Measurements from ENCODE around the gene PCK2. TPM values are rescaled to one million over a fixed set of nuclear protein-coding genes. Genes with fewer than 3 reads are reported as not detected.

PCK2 gene
- total and polyA plus RNA-seq, 2 of the 13 experiments (the other 11 are each of a cell fraction or from before 2014, with no cell fraction given) = 129 to 272 TPM

DNA sequence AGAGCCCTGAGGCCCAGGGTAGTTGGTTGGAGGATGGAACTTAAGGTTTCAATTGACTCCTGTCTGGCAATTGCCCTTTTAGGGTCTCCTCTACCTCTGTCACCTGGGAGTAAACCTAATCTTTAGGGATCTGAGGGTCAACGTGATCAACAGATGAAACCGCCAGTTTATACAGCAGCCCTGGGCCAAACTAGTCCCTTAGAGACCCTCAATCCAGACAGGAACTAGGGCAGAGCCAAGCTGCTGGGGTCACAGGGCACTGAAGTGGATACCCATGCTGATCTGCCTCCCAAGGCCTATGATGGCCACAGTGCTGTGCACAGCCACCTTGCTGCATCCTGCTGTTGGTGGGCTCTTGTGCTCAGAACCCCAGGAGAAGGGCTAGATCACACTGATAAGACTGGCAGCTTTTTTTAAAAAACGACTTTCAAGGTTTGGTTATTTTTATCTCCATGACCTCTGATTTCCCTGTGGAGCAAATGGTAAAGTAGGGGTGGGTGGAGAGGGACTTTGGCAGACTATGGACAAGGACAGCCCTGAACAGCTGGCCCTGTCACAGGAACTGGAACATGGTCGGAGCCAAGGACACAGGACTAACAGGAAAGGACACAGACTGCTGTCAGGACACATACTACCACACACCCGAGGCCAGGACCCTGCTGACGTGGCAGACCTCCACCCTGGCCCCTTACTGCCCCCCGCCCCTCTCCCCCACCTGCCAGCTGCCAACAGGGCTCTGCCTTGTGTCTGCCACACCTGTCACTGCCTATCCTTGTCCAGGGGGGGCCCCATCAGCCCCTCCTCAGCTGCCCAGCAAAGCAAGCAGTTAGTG is 36.8 kb downstream of the PCK2 start (continued):
- TF ChIP-seq, protein P1, sequence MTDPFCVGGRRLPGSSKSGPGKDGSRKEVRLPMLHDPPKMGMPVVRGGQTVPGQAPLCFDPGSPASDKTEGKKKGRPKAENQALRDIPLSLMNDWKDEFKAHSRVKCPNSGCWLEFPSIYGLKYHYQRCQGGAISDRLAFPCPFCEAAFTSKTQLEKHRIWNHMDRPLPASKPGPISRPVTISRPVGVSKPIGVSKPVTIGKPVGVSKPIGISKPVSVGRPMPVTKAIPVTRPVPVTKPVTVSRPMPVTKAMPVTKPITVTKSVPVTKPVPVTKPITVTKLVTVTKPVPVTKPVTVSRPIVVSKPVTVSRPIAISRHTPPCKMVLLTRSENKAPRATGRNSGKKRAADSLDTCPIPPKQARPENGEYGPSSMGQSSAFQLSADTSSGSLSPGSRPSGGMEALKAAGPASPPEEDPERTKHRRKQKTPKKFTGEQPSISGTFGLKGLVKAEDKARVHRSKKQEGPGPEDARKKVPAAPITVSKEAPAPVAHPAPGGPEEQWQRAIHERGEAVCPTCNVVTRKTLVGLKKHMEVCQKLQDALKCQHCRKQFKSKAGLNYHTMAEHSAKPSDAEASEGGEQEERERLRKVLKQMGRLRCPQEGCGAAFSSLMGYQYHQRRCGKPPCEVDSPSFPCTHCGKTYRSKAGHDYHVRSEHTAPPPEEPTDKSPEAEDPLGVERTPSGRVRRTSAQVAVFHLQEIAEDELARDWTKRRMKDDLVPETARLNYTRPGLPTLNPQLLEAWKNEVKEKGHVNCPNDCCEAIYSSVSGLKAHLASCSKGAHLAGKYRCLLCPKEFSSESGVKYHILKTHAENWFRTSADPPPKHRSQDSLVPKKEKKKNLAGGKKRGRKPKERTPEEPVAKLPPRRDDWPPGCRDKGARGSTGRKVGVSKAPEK (CRISPR knock-in tag; IDR thresholded peaks at IDR 0.05; ENCODE audit: borderline replicate concordance) = no peak
- no peak for TF ChIP-seq HMG20A (CRISPR knock-in tag; IDR thresholded peaks at IDR 0.05; ENCODE audit: borderline replicate concordance)
- TF ChIP-seq, protein P2, sequence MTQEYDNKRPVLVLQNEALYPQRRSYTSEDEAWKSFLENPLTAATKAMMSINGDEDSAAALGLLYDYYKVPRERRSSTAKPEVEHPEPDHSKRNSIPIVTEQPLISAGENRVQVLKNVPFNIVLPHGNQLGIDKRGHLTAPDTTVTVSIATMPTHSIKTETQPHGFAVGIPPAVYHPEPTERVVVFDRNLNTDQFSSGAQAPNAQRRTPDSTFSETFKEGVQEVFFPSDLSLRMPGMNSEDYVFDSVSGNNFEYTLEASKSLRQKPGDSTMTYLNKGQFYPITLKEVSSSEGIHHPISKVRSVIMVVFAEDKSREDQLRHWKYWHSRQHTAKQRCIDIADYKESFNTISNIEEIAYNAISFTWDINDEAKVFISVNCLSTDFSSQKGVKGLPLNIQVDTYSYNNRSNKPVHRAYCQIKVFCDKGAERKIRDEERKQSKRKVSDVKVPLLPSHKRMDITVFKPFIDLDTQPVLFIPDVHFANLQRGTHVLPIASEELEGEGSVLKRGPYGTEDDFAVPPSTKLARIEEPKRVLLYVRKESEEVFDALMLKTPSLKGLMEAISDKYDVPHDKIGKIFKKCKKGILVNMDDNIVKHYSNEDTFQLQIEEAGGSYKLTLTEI (CRISPR knock-in tag; conservative IDR thresholded peaks at IDR 0.05) = no peak
- peak; percentile 64; the same call in 1 of the 2 replicates for TF ChIP-seq NCOA2 (CRISPR knock-in tag; IDR thresholded peaks at IDR 0.05)
- peak; percentile 83 for TF ChIP-seq WIZ (CRISPR knock-in tag; IDR thresholded peaks at IDR 0.05)
- no peak for TF ChIP-seq ZNF326 (CRISPR knock-in tag; IDR thresholded peaks at IDR 0.05; ENCODE audit: borderline replicate concordance)
- TF ChIP-seq, protein P3, sequence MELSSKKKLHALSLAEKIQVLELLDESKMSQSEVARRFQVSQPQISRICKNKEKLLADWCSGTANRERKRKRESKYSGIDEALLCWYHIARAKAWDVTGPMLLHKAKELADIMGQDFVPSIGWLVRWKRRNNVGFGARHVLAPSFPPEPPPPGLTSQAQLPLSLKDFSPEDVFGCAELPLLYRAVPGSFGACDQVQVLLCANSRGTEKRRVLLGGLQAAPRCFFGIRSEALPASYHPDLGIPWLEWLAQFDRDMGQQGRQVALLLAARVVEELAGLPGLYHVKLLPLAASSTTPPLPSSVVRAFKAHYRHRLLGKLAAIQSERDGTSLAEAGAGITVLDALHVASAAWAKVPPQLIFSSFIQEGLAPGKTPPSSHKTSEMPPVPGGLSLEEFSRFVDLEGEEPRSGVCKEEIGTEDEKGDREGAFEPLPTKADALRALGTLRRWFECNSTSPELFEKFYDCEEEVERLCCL (CRISPR knock-in tag; IDR thresholded peaks at IDR 0.05; ENCODE audit: borderline replicate concordance) = no peak
- TF ChIP-seq PHB2 (IDR thresholded peaks at IDR 0.05; ENCODE audit: partially characterized antibody) = no peak
- peak; percentile 62; the same call in 1 of the 2 replicates for TF ChIP-seq ZBTB20 (CRISPR knock-in tag; IDR thresholded peaks at IDR 0.05; ENCODE audit: borderline replicate concordance, low read depth)
- TF ChIP-seq, protein P4, sequence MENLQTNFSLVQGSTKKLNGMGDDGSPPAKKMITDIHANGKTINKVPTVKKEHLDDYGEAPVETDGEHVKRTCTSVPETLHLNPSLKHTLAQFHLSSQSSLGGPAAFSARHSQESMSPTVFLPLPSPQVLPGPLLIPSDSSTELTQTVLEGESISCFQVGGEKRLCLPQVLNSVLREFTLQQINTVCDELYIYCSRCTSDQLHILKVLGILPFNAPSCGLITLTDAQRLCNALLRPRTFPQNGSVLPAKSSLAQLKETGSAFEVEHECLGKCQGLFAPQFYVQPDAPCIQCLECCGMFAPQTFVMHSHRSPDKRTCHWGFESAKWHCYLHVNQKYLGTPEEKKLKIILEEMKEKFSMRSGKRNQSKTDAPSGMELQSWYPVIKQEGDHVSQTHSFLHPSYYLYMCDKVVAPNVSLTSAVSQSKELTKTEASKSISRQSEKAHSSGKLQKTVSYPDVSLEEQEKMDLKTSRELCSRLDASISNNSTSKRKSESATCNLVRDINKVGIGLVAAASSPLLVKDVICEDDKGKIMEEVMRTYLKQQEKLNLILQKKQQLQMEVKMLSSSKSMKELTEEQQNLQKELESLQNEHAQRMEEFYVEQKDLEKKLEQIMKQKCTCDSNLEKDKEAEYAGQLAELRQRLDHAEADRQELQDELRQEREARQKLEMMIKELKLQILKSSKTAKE (CRISPR knock-in tag; IDR thresholded peaks at IDR 0.05; ENCODE audit: borderline replicate concordance) = peak; percentile 92
- no peak for TF ChIP-seq SMAD9 (CRISPR knock-in tag; IDR thresholded peaks at IDR 0.05)
- TF ChIP-seq ZSCAN20 (CRISPR knock-in tag; IDR thresholded peaks at IDR 0.05; ENCODE audit: borderline replicate concordance) = no peak
- TF ChIP-seq, protein P5, sequence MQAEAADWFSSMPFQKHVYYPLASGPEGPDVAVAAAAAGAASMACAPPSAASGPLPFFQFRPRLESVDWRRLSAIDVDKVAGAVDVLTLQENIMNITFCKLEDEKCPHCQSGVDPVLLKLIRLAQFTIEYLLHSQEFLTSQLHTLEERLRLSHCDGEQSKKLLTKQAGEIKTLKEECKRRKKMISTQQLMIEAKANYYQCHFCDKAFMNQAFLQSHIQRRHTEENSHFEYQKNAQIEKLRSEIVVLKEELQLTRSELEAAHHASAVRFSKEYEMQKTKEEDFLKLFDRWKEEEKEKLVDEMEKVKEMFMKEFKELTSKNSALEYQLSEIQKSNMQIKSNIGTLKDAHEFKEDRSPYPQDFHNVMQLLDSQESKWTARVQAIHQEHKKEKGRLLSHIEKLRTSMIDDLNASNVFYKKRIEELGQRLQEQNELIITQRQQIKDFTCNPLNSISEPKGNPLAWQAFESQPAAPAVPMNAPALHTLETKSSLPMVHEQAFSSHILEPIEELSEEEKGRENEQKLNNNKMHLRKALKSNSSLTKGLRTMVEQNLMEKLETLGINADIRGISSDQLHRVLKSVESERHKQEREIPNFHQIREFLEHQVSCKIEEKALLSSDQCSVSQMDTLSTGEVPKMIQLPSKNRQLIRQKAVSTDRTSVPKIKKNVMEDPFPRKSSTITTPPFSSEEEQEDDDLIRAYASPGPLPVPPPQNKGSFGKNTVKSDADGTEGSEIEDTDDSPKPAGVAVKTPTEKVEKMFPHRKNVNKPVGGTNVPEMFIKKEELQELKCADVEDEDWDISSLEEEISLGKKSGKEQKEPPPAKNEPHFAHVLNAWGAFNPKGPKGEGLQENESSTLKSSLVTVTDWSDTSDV (CRISPR knock-in tag; IDR thresholded peaks at IDR 0.05) = no peak
- no peak for TF ChIP-seq ZNF510 (CRISPR knock-in tag; IDR thresholded peaks at IDR 0.05; ENCODE audit: low read depth)
- TF ChIP-seq ZNF12 (CRISPR knock-in tag; IDR thresholded peaks at IDR 0.05) = no peak
- TF ChIP-seq IKZF4 (CRISPR knock-in tag; IDR thresholded peaks at IDR 0.05; ENCODE audit: borderline replicate concordance, low read depth, not compliant biosample characterization) = no peak
- TF ChIP-seq NRL (CRISPR knock-in tag; IDR thresholded peaks at IDR 0.05; ENCODE audit: borderline replicate concordance) = no peak
